Activated gamma-delta T cell treated with anti-CD3 and anti-CD28 coated beads, Interleukin-2, amount 50 U/mL, for 16 hours (primary cell): Measurements from ENCODE around the gene KCNQ1.

Source experiments
- DNase-seq: peaks from one replicate; pipeline ENCODE4 v3.0.0-alpha.2; 2020; ENCODE audit warnings: low read depth

KCNQ1 gene

GRCh38 chr11:2886191-2886894 lies 441.5 kb downstream of the KCNQ1 start:
- no peak for DNase-seq

GRCh38 chr11:2886936-2887335 lies 442.1 kb downstream of the KCNQ1 start:
- no peak for DNase-seq

GRCh38 chr11:2887515-2888195 lies 442.8 kb downstream of the KCNQ1 start:
- no peak for DNase-seq

- peak; percentile 81 for DNase-seq
Observed at GRCh38 chr11:2888266-2888968, 443.6 kb downstream of the KCNQ1 start.

GRCh38 chr11:2889362-2890273 lies 444.8 kb downstream of the KCNQ1 start:
- DNase-seq: no peak

- no peak for DNase-seq
Observed at GRCh38 chr11:2890466-2891294, 445.9 kb downstream of the KCNQ1 start.

GRCh38 chr11:2891326-2892214 lies 446.8 kb downstream of the KCNQ1 start:
- DNase-seq: no peak

- no peak for DNase-seq
Observed at GRCh38 chr11:2892215-2892966, 447.6 kb downstream of the KCNQ1 start.

GRCh38 chr11:2892967-2893528 lies 448.2 kb downstream of the KCNQ1 start:
- DNase-seq: no peak

GRCh38 chr11:2893935-2894334 lies 449.1 kb downstream of the KCNQ1 start:
- DNase-seq: no peak

GRCh38 chr11:2896047-2896446 lies 451.2 kb downstream of the KCNQ1 start:
- no peak for DNase-seq

GRCh38 chr11:2897048-2897447 lies 452.2 kb downstream of the KCNQ1 start:
- no peak for DNase-seq

GRCh38 chr11:2898366-2899079 lies 453.7 kb downstream of the KCNQ1 start:
- DNase-seq: peak; percentile 38
